Measurements from ENCODE around the gene ARHGEF25.
"Not testable (repeated sequence)": the region's sequence is repeated elsewhere in the genome, so short reads cannot be mapped to it uniquely, and the experiment has no call there.

The ARHGEF25 gene

DNA sequence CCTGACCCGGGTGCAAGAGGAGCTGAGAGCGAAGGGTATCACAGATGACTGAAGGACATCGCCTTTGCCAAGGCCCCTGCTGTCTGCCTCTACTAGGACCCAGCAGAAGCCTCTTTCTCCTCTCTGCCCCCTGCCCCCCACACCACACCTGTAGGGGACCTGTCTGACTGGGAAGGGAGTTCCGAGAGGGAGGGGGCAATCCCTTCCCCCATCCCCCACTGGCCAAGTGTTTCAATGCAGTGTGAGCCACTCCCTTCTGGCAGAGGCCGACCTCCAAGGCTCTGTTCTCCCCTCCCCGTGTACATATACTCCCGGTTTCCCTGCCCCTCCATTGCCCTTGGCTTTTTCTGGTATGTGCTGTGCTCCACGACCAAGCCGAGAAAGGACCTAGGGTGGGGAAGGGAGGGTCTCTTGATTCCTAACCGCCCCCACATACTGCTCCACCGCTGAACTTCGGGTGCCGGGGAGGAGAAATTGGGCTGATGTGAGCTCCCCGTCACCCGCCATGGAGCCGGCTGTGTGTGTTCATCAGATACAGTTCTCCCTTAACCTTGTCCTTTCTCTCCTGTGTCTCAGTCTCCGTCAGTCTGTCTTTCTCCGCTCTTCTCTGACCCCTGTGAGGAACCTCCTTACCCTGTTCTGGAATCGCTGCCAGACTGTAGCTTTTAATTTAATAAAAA is 2.0 kb upstream of the ARHGEF25 start:
- DNase-seq (ENCODE audit: low read depth in 3 of 3), result no peak

DNA sequence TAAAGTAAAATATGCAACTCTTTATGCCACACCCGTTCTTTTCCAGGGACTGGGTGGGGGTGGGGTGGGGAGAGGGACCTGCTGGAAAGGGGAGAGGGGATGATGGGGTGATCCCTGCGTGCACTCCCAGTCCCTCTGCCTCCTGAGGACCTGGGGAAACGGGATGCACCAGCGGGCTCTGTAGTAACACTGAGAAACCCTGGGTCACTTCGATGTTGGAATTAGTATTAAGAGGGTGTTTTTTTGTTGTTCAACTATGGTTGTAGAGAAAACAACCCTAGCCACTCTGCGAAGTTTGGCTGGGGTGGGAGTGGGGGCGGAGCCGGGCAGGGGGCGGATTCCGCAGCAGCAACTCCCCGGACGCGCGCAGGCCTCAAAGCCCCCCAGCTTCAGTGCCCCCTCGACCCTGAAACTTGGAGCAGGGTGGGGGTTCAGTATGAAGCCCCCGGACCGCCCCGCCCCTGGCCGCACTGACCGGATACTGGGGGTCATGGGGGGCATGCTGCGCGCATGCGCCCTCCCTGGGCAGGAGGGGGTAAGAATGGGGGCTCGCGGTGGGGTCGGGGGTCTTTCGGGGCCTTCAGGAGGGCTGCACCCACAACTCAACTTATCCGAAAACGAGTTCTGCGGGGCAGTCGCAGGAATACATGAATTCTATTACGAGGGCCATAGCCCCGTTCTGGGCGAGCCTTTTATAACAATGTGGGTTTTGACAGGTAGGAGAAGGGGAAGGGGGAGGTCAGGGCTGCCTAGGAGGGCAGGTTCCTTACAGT is 1.3 kb upstream of the ARHGEF25 start:
- DNase-seq (ENCODE audit: low read depth in 3 of 3), result no peak

DNA sequence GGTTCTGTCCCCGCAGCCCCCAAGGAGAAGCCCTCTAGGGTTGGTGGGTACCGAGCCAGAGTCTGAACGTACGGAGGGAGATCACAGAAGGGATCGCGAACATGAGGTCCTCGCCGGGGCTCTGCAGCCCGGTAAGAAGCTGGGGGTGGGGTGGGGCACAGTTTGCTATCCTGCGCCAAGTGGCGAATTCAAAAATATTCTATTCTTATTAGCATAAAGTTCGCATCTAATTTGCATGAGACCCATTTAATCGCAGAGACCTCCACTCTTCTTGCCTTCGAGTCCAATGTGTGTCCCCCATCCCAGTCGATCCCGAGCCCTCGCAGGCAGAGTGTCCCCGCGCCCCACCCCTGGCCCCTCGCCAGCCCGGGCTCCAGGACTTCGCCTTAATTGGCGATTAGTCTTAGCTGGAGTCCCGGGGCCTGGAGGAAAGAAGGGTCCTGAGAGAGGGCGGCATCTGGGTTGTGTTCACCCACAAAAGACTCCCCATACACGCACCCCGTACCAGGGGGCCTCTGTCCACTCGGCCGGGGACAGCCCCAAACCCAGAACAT is 604 bp upstream of the ARHGEF25 start:
- DNase-seq (ENCODE audit: low read depth in 3 of 3), result no peak

DNA sequence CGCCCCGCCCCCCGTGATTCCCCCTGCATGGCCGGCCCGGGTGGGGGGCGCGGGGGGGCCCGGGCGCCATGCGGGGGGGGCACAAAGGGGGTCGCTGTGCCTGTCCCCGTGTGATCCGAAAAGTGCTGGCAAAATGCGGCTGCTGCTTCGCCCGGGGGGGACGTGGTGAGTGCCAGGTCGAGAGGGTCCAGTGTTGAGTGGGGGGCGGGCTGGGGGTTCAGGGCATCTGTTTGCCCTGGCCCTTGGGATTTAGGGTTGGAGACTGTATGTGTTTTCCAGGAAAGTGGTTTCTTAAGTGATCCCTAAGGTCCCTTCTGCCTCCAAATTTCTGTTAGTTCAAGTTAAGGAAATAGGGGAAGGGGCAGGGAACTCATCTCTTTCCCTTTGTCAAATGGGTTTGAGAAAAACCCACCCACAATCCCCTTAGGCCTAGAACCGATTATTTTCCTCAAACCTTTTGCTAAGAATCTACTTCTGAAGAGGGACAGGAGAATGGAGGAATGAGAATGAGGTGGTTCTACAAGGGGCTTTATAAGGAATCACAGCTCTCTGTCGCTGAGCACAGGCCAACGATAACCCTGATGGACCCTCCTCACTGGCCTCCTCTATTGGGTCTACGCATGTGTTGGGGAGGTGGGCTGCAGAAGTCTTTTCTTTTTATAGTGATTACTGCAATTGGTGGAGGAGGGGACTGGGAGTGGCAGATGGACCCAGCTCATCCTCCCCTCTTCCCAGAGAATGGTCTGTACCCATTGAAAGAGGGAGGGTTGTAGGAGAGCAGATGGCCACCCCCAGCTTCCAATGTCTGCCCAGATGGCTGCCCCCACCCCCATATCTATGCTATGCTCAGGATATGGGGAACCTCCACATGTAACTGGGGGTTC is 834 bp downstream of the ARHGEF25 start:
- DNase-seq (ENCODE audit: low read depth in 3 of 3), result no peak

DNA sequence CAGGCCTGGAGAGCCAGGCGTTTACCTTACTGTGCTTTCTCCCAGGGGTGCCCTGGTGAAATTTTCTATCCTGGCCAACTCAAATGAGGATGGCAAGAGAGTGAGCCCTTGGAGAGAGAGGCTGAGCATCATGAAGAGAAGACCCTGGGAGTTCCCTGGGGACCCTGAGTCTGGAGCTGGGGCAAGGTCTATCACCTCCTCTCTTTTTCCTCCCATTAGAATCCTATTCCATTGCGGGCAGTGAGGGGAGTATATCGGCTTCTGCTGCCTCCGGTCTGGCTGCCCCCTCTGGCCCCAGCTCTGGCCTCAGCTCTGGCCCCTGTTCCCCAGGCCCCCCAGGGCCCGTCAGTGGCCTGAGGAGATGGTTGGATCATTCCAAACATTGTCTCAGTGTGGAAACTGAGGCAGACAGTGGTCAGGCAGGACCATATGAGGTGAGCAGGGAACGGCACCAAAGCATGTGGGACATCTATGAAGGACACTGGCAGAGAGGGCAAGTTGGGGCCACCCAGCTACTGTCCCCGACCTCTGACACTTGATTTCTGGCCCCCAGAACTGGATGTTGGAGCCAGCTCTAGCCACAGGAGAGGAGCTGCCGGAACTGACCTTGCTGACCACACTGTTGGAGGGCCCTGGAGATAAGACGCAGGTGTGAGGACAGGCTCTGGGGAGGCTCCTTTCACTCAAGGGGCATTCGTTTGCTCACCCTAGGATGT is 1.6 kb downstream of the ARHGEF25 start:
- no peak for DNase-seq (ENCODE audit: low read depth in 3 of 3)

DNA sequence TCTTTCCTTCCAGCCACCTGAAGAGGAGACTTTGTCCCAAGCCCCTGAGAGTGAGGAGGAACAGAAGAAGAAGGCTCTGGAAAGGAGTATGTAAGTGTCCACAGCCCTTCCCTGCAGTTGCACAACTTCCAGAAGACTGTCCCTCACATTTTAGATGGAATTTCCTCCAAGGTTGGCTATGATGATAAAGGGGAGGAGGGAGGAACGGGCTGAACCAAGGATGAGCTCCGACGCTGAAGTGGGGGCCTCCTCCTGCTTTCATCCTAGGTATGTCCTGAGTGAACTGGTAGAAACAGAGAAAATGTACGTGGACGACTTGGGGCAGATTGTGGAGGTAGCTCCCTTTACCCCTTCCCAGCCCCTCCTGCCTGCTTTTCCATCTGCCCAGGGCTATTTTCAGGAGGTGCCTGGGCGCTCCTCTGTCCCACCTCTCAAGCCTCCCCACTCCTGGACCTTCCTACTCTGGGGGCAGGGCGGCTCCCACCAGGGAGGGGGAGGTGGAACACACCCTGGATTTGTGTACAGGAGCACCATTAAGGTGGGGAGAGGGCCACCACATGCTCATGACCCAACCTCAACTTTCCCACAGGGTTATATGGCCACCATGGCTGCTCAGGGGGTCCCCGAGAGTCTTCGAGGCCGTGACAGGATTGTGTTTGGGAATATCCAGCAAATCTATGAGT is 2.3 kb downstream of the ARHGEF25 start:
- DNase-seq (ENCODE audit: low read depth in 3 of 3), result no peak

DNA sequence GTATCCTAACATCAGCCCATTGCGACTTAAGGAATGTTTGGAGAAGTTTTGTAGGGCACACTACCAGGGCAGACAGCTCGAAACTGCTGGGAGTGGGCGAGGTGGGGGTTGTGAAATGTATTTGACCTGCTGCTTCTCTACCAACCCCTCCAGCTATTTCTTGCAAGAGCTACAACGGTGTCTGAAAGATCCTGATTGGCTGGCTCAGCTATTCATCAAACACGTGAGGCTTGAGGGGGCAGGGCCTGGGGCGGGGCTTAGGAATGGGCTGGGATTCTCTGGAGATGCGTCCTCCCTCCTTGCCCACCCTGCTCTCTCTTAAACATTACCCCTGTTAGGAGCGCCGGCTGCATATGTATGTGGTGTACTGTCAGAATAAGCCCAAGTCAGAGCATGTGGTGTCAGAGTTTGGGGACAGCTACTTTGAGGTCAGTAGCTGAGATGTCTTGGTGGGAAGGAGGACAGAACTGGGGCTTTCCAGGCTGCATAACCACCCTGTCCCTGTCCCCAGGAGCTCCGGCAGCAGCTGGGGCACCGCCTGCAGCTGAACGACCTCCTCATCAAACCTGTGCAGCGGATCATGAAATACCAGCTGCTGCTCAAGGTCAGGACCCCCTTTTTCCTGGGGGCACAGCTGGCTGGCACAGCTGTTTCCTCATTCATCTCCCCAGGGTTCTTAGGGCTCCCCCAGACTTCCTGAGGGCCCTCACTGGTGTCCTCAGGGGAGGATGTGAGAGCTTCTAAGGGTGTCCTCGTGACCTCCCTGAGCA is 3.1 kb downstream of the ARHGEF25 start:
- DNase-seq (ENCODE audit: low read depth in 3 of 3), result no peak

DNA sequence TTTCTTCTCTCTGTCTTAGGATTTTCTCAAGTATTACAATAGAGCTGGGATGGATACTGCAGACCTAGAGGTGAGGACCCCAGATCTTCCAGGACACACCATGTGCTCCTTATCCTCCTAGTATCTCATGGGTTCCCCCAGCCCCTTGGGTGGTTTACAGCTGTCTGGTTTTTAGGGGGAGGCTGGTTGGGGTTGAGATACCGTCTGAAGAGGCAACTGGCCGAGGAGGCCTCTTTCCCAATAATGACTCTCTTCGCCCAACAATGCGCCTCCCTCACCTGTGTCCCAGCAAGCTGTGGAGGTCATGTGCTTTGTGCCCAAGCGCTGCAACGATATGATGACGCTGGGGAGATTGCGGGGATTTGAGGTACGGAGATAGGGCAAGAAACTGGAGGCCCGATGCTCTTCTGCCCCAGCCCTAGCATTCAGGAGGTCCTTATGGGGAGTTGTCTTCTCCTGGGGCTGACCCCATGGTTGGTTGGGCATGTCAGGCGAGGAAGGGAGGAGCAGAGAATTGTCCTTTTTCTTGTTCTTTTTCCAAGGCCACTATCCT is 3.8 kb downstream of the ARHGEF25 start:
- DNase-seq (ENCODE audit: low read depth in 3 of 3), result no peak

DNA sequence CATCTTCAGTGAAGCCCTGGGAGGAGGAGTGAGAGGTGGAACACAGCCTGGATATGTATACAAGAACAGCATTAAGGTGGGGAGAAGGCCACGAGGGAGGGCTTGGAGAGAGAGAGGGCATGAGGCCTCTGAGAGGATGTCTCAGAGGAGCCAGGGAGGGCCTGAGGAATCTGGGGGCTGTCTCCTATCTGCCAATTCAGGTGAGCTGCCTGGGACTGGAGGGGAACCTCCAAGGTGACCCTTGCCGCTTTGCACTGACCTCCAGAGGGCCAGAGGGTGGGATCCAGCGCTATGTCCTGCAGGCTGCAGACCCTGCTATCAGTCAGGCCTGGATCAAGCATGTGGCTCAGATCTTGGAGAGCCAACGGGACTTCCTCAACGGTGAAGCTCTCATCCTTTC is 4.4 kb downstream of the ARHGEF25 start:
- no peak for DNase-seq (ENCODE audit: low read depth in 3 of 3)

DNA sequence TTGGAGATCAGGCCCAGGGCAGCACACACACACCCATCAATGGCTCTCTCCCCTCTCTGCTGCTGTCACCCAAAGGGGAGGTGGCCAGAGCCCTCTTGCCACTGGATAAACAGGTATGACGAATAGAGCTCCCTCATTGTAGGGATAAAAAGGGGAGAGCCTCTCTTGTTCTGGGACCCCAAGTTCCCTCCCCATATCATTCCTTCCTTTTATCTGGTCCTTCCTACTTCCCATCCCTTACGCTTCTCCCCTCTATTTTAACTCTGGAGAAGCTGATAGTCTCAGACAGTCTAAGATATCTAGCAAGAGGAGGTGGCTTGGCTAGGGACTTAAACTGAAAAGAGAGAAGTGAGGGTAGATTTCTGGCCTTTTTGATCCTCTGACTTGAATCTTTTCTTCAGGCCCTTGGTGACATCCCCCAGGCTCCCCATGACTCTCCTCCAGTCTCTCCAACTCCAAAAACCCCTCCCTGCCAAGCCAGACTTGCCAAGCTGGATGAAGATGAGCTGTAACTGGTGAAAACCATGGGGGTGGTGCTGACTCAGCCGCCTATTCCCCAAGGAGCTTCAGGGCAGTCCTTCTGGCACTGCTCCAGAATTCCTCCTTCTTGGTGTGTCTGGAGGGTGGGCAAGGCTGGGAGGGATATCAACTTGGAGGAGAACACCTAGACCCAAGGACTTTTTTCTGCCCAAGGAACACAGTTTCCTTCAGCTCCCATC is 5.3 kb downstream of the ARHGEF25 start:
- DNase-seq (ENCODE audit: low read depth in 3 of 3), result no peak

DNA sequence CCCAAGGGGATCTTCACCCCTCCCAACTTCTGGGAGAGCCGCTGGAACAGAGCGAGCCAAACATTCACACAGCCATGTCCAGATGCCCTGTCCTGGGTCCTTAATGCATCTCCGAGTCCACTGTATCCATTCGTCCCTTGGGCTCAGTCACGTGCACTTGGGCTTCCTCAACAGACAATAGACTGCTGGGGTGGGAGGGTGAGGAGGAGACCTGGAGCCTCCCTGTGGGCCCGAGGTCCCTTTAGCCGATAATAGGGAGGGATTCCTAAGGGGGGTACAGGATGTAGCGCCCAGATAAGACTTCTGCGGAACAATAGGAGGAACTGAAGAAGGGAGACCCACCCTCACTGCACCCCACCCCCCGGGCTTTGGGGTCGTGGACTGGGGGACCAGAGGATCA is 6.7 kb downstream of the ARHGEF25 start:
- no peak for DNase-seq (ENCODE audit: low read depth in 3 of 3)

DNA sequence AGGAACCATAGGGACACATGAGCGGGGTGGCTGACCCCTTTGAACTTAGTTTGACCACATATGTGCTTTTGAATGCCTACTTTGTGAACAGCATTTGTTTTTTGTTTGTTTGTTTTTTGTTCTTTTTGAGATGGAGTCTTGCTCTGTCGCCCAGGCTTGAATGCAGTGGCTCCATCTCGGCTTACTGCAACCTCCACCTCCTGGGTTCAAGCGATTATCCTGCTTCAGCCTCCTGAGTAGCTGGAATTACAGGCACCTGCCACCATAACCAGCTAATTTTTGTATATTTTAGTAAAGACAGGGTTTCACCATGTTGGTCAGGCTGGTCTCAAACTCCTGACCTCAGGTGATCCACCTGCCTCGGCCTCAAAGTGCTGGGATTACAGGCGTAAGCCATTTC is 7.2 kb downstream of the ARHGEF25 start:
- DNase-seq (ENCODE audit: low read depth in 3 of 3), result not testable (repeated sequence)

DNA sequence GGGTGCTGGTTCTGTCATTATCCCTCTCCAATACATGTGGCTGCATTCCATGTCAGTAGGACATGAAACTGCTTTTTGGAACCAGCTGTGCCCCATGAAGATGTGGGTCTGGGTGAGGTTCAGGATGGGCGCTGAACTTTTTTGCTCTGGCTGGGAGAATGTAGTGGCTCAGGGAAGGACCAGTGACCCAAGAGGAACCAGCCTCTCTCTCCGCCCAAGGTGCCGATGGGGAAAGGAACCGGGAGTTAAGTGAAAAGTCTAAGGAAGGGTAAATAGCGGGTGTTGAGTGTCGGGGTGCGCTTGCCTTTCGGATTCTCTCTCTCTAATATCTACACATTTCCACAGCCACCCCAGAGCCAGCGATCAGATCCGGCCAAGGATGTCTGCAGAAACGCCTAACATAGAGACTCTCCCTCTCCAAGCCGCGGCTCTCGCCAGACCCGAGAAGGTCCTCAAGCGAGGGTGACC is 7.8 kb downstream of the ARHGEF25 start:
- DNase-seq (ENCODE audit: low read depth in 3 of 3), result no peak

DNA sequence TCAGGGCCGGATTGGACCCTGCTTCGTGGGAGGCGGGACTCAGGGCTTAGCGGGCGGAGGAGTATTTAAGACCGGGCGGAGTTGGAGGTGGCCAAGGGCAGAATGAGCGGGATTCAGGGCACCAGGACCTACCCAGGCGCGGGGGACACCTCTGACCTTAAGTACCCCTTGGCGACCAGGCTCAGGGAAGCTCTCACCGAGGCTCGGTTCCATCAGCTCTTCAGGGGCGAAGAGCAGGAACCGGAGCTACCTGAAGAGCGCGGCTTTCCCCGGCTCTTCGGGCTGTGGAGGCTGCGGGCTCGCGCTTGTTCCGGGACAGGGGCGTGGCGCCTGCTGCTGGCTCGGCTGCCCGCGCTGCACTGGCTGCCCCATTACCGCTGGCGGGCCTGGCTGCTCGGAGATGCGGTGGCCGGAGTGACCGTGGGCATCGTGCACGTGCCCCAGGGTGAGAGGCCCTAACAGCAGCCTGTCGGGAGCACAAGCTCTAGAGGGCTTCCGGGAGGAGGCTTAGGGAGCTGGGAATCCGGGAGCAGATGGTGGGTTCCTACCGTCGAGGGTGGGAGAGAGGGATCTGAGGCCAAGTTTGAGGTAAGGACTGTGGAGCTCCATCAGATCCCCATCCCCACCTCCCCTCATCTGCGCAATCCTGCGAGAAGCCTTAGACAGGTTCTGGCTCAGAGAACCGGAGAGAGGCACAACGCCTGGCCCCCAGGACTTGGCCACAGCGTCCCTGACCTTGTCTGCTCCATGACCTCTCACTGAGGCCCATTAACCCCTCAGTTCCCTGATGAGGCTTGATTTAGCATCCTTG is 8.4 kb downstream of the ARHGEF25 start:
- no peak for DNase-seq (ENCODE audit: low read depth in 3 of 3)

DNA sequence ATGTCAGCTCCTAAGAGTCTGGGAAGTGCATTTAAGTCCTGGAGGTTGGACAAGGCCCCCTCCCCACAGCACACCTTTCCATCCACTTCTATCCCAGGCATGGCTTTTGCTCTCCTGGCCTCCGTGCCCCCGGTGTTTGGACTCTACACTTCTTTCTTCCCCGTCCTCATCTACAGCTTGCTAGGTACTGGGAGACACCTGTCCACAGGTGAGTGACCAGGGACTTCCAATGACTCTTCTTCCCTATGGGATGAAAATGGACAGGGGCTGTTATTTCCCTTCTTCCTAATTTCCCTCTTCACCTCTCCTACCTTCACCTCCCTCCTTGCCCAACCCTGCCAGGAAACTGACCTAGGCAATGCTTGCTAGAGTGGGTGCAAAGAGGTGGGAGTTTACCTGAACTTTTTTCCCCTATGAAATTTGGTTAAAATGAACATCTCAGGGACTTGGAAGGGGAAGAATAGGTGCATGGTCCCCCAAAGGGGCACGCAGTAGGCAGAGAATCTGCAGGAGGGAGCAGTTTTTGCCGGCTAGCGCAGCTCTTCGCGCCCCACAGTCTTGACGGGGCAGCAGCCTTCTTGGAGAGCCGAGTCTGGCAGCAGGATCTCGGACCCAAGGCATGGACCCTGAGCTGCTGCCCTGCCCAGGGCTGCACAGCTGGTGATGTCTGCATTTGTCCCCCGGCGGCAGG is 9.2 kb downstream of the ARHGEF25 start:
- no peak for DNase-seq (ENCODE audit: low read depth in 3 of 3)

DNA sequence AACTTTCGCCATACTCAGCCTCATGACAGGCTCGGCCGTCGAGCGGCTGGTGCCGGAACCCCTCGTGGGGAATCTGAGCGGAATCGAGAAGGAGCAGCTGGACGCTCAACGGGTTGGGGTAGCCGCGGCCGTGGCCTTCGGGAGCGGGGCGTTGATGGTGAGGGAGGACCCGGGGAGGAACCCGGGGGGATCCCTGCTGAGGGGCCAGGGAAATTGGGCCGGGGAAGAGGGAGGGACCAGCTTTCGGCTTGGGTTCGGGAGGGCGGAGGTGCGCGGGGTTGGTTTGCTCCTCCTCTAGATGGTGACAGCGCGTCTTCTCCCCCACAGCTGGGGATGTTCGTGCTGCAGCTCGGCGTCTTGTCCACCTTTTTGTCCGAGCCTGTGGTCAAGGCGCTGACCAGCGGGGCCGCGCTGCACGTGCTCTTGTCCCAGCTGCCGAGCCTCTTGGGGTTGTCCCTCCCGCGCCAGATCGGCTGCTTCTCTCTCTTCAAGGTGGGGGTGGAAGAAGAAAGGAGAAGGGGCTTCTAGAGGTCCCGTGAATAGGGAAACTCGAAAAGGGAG is 9.8 kb downstream of the ARHGEF25 start:
- no peak for DNase-seq (ENCODE audit: low read depth in 3 of 3)
